GM18511 (cell line): ENCODE data around the gene PDLIM7.

Experiments used
- ATAC-seq: cut with Tn5 transposase; IDR thresholded peaks from one replicate; pipeline ENCODE4 v1.9.1; 2021; ENCODE audit warnings: mild to moderate bottlenecking, moderate library complexity; ENCODE audit not compliant: unreplicated experiment

Gene PDLIM7

GRCh38 chr5:177475563-177476427 is 21.6 kb downstream of the PDLIM7 start:
- ATAC-seq = no peak

- ATAC-seq = no peak
Observed at GRCh38 chr5:177474846-177475562, 22.4 kb downstream of the PDLIM7 start.

DNA sequence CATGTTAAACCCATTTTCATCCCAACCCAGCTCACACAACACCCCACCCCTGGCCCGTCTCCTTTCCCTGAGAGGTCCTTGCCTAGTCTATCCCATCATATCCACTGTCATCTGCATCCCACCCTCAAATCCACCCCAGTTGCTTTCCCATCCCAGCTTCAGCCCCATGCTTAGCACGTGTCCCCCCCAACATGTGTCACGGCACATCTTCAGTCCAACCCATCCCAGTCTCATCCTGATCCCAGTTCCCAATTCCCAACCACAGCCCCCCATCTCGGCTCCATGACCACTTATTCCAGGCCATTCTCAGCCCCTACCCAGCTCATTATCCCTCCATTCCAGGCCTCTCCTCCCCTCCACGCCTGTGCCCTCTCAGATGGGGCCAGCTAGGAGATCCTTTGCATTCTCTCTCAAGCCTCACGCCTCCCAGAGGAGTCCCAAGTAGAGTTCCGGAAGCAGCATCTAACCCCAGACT is 23.4 kb downstream of the PDLIM7 start:
- no peak for ATAC-seq

- peak; percentile 42 for ATAC-seq
Observed at GRCh38 chr5:177473443-177474001, 23.9 kb downstream of the PDLIM7 start, which contains the start of gene DBN1. Gene DBN1, minus strand, starts transcription at chr5:177473634. Its CDS starts 113 bp downstream, at chr5:177473521.

- peak; percentile 66 for ATAC-seq
Observed at GRCh38 chr5:177472460-177473442, 24.7 kb downstream of the PDLIM7 start.

DNA sequence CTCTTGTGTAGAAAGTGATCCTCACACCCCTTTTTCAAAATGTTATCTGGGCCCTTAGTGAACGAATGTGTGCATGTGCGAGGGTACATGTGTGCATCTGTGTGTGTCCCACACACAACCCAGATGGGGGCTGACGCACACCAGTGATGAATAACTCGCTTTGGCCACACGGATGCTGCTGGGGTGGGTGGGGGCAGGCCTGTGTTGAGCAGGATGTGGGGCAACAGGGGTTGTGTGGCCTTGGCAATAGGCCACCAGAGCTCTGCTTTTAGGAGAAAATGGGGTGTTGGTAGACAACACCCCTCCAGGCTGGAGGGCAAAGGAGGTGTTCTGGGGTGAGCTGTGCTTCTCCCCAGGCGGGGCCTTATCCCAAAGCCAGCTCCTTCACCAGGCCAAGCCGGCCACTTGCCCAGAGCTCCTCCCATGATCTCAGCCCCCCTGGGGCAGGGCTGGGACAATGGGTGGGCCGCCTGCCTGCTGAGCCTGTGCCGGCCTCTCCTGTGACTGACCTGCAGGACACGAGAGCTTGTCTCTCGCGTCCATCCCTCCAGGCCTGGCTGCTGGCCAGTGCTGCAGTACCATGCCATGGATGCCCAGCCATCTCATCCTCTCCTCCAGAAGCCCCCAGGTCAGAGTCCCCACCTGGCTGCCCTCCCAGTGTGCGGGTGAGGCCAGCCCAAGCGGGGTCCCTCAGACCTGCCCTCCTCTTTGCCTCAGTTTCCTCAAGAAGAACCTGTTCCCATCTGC is 25.6 kb downstream of the PDLIM7 start:
- no peak for ATAC-seq

DNA sequence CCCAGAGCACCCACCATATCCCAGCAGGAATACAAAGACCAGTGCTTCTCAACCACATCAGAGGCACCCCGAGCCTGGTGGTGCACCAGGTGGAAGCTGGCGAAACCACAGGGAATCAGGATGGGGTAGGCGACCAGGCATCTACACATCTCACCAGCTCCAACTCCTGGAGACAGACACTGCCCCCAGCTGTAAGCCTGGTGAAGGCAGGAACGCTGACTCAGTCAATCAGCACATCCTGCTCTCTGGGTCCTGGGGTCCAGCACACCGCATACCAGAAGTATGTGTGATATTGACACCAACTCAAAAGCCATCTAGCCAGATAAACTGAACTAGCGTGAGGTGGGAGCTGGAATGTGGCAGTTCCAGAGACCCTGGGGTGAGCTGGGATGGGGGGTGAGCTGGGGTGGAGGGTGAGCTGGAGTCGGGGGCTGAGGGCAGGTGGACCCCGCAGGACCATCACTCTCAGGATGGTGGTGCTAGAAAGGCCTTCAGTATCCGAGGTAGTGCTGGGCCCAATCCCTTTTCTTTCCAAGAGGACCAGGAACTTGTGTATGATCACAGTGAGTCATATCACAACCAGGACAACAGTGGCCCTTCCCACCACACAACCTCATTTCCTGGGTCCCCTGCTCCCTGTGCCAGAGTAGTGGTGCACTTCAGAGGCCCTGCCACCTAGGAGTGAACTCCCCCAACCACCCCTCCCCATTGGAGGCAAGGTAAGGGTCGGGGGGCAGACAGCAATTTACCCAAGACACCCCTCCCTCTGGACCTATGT is 26.5 kb downstream of the PDLIM7 start:
- no peak for ATAC-seq

DNA sequence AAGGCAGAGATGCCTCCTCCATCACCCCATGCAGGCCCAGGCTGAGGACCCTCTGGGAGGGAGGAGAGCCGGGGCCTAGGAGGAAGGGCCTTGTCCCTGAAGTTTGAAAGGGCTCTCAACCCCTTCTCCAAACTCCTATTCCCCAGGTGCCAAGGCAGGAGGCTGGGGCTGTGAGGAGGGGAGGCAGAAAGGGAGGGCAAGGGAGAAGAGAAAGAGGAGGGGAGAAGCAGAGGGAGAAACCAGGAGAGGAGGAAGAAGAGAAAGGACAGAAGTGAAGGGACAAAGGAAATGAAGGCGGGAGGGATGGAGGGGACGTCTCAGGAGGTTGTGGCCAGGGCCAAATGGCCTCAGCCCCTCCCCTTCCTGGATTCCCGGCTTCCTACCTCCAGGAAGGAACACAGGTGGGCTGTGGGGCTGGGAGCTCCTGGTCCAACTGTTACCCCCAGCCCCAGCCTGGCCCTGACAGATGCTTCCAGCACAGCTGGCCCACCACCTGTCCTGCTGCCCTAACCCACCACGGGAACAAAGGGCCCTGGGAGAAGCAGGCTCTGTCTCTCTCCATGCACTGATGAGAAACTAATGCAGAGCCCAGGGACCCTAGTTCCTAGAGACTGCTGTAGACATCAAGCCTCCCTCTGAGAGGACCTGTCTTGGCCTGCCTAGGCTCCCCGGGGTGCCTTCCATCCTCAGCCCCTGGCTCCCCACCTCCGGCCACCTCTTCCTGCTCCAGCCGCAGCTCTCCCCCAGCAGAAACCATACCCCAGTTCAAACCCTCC is 27.5 kb downstream of the PDLIM7 start:
- no peak for ATAC-seq

DNA sequence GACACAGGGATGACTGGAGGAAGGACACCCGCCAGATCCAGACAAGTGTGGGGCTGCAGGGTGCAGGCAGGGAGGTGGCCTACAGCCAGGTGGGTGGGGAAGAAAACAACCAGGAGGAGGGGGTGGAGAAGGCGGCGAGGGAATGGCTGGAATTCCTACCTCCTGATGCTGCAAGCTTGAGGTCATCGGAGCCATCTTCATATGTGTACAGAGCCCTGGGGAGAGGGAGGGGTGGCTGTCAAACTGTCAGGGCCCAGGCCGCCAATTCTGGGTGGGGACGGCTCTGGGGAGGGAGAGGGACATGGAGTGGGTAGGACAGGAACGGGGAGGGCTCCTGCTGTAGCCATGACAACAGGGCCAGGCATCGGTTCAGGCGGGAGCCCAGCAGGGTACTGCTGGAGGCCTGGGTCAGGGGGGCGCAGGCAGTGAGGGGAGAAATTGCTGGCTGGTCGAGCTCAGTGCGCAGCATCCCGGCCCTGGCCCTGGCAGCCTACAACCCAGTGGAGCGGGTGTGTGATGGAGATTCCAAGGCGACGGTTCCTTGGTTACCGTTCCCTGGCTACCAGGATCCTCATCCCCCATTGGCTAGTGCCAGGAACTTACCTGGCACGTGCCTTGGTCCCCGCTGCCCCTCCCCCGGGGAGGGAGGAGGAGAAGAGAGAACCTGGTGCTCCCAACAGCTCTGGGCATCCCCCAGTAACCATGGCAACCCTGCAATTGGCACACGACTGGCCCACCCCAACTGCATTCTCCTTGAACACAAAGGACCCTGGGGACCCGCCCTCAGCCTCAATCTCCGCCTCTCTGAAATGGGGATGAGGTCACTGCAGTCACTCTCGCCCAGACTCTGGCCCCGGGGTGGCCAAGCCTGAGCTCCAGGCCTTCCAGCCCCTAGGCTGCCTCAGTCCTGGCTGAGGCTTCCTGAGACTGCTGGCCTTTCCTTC is 28.4 kb downstream of the PDLIM7 start:
- no peak for ATAC-seq

- ATAC-seq = no peak
Observed at GRCh38 chr5:177468329-177468684, 29.1 kb downstream of the PDLIM7 start.

DNA sequence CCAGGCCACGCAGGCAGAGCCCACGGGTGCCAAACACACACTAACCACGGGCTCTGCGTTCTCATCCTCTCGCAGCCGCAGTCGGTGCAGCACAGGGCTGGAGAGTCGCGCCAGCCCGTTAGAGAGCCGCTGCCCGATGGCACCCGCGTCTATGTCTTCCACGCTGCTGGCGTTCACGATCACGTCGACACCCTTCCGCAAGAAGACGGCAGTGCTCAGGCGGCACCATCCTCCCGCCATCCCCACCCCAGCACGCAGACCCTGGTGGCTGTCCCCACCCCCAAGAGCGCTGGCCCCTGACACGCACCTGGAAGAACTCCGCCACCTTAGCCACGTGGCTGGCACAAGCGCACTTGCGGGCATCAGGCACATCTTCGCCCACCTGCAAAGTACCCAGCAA is 30.0 kb downstream of the PDLIM7 start:
- ATAC-seq = no peak

DNA sequence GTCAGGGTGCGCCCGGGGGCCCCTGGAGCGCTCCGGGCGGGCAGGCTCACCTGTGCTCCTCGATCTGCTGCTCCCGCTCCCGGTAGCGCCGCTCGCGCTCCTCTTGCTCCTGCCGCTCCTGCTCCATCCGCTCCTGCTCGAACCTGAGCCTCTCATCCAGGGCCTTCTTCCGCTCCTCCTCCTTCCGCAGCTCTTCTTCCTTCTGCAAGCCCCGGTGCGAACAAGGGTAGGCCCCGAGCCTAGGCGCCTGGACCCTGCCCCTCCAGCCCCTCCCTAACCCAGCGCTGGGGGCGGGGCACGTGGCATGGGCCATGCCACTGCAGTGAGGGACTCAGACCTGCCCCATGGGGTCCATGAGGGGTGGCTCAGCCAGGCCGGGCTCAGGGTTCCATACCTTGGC is 30.5 kb downstream of the PDLIM7 start:
- no peak for ATAC-seq

DNA sequence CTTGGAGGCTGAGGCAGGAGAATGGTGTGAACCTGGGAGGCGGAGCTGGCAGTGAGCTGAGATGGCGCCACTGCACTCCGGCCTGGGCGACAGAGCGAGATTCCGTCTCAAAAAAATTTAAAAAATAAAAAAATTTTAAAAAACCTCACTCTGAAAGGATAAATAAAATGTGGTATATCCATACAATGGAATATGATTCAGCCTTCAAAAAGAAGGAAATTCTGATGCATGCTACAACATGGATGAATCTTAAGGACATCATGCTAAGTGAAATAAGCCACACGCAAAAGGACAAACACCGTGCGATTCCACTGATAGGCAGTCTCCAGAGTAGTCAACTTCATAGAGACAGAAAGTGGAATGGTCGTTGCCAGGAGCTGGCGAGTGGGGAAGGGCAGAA is 32.4 kb downstream of the PDLIM7 start:
- ATAC-seq = no peak

GRCh38 chr5:177462021-177462670 is 35.3 kb downstream of the PDLIM7 start:
- no peak for ATAC-seq

GRCh38 chr5:177459819-177460628 is 37.4 kb downstream of the PDLIM7 start:
- ATAC-seq = no peak

DNA sequence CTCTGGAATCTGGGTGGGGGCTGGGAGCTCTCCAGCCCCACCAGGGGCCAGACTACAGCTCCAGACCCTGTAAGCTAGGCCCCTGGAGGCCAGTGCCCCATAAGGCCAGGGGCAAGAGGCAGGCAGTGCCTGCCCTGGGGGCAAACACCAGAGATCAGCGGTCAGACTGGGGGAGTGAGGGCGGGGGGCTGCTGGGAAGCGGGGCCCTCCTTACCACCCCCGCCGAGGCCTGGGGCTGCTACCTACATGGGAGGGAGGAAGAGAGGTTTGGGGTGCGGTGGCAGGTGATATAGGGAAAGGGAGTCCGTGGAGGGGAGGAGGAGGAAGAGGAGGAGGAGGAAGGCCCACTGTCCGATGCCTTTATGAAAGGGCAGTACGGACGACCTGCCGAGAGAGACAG is 38.0 kb downstream of the PDLIM7 start:
- ATAC-seq = no peak
